Epithelial cell of prostate (primary cell): ENCODE results near the gene CENPS.
"Not testable (repeated sequence)": the region's sequence is repeated elsewhere in the genome, so short reads cannot be mapped to it uniquely, and the experiment has no call there.

Source experiments
- DNase-seq: peaks from one replicate; pipeline ENCODE4 v3.0.0-alpha.2; 2011; ENCODE audit warnings: low read depth, low spot score
- H3K27ac ChIP-seq: fragments of 450-650 bp; 2 replicates; pipeline ENCODE4 v1.5.1; 2017; ENCODE audit warnings: mild to moderate bottlenecking

The CENPS gene

GRCh38 chr1:10450156-10450814, 20.1 kb downstream of the CENPS start:
- DNase-seq = no peak
- no peak overlapping the region for H3K27ac ChIP-seq

DNA sequence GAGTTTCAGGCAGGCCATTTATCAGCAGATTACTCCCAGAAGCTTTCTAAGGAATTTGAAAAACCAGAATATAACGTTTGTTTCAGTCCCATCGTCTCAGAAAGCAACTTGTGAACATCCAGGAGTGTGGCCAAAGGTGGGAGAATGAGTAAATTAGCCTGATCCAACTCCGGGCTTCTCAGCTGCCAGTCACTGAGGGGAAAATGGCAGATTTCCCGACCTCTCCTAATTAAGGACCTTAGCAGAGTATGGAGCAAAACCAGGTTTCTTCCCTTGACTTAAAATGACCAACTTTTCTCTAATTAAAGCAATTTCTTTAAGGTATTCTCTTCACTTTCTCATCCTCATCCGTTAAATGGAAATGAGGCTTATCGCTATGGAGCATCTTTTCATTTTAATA, 20.6 kb downstream of the CENPS start:
- no peak for DNase-seq
- no peak overlapping the region for H3K27ac ChIP-seq

DNA sequence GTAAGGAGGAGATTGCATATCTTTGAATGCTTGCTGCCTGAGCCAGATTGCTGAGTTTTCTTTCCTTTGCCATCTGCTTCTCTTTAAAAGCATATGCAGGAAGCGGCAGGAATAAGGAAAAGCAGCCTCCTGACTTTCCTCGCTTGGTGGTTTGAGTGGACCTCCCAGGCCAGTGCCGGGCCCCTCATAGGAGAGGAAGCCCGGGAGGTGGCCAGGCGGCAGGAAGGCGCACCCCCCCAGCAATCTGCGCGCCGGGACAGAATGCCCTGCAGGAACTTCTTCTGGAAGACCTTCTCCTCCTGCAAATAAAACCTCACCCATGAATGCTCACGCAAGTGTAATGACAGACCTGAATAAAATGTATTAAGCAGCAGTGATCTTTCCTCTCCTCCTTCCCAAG, 21.1 kb downstream of the CENPS start:
- DNase-seq = no peak
- H3K27ac ChIP-seq = no peak overlapping the region

- H3K27ac ChIP-seq = peak overlapping the region; percentile 52
Measured at GRCh38 chr1:10456048-10456447, 25.8 kb downstream of the CENPS start.

DNA sequence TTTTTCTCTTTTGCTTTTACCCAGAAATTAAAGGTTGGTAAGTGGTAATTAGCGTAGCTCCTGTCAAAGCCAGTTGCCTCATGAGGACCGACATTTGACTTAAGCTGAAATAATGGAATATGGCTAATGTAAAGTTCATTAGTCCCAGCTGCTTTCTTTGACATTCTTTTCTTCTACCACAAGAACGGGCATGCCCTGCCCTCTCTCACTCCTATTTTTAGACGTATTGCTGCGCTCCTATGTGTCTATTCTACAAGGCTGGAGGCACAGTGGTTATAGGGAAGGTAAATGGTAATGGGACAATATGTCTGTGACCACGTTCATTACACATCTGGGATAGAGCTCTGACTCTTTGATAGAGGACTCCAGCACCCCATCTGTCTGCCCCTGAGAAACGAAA, 26.4 kb downstream of the CENPS start:
- DNase-seq = no peak
- H3K27ac ChIP-seq = peak overlapping the region; percentile 52

More at GRCh38 chr1:10456048-10456447, 25.8 kb downstream of the CENPS start:
- no peak for DNase-seq

DNA sequence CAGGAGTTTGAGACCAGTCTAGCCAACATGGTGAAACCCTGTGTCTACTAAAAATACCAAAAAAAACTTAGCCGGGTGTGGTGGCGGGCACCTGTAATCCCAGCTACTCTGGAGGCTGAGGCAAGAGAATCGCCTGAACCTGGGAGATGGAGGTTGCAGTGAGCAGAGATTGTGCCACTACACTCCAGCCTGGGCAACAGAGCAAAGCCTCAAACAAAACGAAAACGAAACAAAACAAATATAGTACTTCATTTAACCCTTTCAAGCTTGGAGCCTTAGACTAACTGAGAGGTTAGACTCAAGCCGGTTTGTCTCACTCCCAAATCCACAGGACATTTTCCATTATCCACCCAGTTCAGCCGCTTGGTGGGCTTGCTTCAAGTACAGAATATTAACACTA, 27.2 kb downstream of the CENPS start:
- not testable (repeated sequence) for DNase-seq
- H3K27ac ChIP-seq = peak overlapping the region; percentile 52

GRCh38 chr1:10457875-10458274, 27.6 kb downstream of the CENPS start:
- peak overlapping the region; percentile 52 for H3K27ac ChIP-seq
- DNase-seq = no peak

DNA sequence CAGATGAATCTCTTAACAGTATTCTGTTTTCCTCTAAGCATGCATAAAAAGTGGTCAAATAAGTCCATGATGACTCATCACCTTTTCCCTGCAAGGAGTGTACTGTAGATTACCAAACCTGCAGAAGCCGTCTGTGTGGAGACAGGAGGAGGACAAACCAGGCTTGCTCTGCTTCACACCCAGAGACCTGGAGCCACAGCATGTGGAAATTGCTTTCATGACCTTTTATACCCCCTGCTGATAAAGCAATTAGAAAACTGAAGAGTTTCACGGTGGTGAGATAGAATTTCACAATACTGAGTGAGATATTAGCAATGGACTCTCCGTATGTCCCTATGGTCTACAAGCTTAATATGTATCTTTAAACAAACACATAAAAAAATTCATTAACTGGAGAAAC, 29.0 kb downstream of the CENPS start:
- peak overlapping the region; percentile 52 for H3K27ac ChIP-seq
- peak; percentile 61 for DNase-seq

DNA sequence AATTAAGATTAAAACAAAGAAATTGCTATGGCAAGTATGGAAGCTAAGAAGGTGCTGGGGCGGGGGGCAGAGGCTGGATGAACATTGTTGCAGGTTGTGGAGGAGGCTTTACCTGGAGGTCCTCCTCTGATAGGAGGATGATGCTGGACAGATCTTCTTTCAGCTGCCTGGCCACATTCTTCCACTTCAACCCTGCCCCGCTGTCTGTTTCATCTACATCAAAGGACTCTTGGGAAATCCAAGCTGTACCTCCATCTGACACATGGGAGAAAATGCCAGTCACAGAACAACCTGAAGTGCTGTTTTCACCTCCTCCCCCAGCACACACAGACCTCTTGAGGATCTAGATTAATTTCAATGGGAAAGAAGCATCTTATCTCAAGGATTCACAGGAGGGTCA, 36.8 kb downstream of the CENPS start:
- no peak for DNase-seq
- no peak overlapping the region for H3K27ac ChIP-seq

GRCh38 chr1:10470043-10470442, 39.8 kb downstream of the CENPS start:
- H3K27ac ChIP-seq = no peak overlapping the region
- DNase-seq = no peak

GRCh38 chr1:10471411-10472219, 41.4 kb downstream of the CENPS start:
- DNase-seq = no peak
- peak overlapping the region; percentile 54 for H3K27ac ChIP-seq

- peak; percentile 69 for DNase-seq
- peak within 1 kb of the TSS; percentile 54 for H3K27ac ChIP-seq
Measured at GRCh38 chr1:10472220-10473144, 42.2 kb downstream of the CENPS start, which contains the start of gene DFFA. TSS of gene DFFA (minus strand) at chr1:10472529. CDS start at chr1:10472458, 71 bp downstream.

- no peak overlapping the region for H3K27ac ChIP-seq
- no peak for DNase-seq
Measured at GRCh38 chr1:10473145-10473765, 43.0 kb downstream of the CENPS start.

GRCh38 chr1:10474309-10474612, 44.0 kb downstream of the CENPS start:
- not testable (repeated sequence) for DNase-seq, H3K27ac ChIP-seq

DNA sequence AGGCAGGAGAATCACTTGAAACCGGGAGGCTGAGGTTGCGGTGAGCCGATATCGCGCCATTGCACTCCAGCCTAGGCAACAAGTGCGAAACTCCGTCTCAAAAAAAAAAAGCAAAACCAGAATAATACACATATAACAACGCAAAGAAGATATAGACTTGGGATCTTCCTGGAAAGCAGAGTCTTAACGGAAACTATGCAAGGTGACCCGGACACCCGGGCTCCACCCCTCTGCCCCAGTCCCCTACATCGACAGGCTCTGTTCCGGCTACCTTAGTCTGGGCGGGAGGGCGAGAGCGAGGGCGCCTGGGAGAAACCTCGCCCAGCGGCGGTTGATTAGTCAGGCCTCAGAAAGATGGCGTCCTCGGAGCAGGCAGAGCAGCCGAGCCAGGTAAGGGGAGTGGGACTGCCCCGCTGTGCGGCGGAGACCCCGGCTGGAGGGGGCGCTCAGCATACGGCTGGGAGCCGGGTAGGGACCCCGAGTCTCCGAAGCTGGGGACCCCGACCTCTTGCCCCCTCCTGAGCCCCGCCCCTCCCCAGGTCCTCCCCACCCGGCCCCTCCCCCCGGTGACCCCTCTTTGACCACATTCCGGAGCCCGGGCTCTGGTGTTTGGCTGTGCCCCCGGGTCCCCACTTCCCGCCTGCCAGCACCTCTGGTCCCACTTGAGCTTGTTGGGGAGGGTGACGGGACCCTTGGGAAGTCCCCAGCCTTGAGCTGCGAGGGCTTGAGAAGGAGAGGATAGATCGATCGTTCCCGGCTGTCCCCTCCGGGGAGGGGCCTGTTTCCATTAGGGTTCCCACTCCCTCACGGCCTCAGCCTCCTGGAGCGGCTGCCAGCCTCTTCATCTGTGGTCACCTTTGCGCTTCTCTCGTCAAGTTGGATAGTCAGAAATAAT, 44.6 kb downstream of the CENPS start, which contains the start of gene PEX14:
Gene PEX14 (plus strand): TSS at position 338 of the 895 bp plus-strand sequence. CDS start 17 bp downstream, at position 355.
- peak within 1 kb of the TSS; percentile 61 for H3K27ac ChIP-seq

GRCh38 chr1:10475510-10475909, 45.3 kb downstream of the CENPS start:
- peak overlapping the region; percentile 61 for H3K27ac ChIP-seq
- DNase-seq = no peak

More for the DNA sequence above, 44.6 kb downstream of the CENPS start, which contains the start of gene PEX14:
- DNase-seq = no peak

DNA sequence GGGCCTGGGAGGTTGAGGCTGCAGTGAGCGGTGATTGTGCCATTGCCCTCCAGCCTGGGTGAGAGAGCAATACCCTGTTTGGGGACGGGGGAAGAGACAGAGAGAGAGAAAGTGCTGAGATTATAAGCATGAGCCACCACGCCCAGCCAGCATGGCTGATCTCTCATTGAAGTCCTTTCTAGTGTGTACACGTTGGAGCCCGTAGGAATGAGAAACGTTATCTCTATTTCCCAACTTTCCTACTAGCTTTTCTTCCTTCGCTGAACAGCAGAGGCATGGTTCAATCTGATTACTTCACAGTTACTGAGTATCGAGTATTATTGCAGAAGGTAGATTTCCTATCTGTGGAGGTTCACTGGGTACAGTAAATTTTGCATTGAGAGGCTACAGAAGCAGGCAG, 49.1 kb downstream of the CENPS start:
- peak overlapping the region; percentile 27 for H3K27ac ChIP-seq
- no peak for DNase-seq

DNA sequence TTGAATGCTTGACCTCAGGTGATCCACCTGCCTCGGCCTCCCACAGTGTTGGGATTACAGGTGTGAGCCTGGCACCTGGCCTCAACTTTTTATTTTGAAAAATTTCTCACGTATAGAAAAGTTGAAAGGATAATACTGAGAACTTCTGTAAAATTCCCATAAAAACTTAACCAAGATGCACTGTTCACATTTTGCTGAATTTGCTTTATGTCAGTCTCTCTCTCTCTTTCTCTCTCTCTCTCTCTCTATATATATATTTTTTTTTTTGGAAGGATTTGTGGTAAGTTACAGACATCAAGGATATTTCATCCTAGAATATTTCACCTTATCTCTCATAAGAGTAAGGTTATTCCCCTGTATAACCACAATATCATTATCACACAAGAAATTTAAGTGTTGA, 50.4 kb downstream of the CENPS start:
- H3K27ac ChIP-seq = no peak overlapping the region
- no peak for DNase-seq

DNA sequence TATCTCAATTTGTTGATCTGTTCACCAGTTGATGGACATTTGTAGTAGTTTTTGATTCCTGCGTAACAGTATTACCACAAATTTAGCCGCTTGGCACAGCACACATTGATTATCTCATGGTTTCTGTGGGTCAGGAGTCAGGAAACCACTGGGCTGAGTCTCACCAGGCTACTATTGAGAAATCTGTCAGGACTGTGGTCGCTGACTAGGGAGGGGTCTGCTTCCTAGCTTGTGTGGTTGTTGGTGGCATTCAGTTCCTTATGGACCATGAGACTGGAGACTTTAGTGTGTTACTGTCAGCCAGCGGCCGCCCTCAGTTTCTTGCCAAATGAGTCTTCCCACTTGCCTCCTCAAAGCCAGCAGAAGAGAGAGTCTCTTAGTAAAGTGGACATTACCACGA, 54.3 kb downstream of the CENPS start:
- no peak overlapping the region for H3K27ac ChIP-seq
- DNase-seq = no peak
